Endothelial cell of umbilical vein (primary cell): Measurements from ENCODE around the gene FAM131C. TPM values are rescaled to one million over a fixed set of nuclear protein-coding genes. Genes with fewer than 3 reads are reported as not detected.

Experiments used
- BruUV-seq: library from RNA; stranded (reverse); fragments of 400-500 nt; replicated peaks from 2 replicates; lab custom pipeline; 2021; lab: Mats Ljungman, UMichigan
- CTCF ChIA-PET: fragments of 300-600, 350-600 bp; sonication (Branson Sonifier 250); formaldehyde crosslinking; loops from one replicate; lab custom pipeline; 2021; ENCODE audit warnings: antibody characterized with exemption, inconsistent platforms; lab: Charles Lee
- POLR2A ChIA-PET: fragments of 300-600, 350-600 bp; sonication (Branson Sonifier 250); formaldehyde crosslinking; loops from one replicate; lab custom pipeline; 2021; ENCODE audit warnings: antibody characterized with exemption, inconsistent platforms; lab: Charles Lee
- DNase-seq: peaks from one replicate; pipeline ENCODE4 v3.0.0-alpha.2; 2011; ENCODE audit warnings: low read depth, low spot score
- FAIRE-seq: peaks from 2 replicates; lab custom pipeline; 2011; peaks lifted over from hg19 to GRCh38; lab: Jason Lieb, UNC
- H2AFZ ChIP-seq: 2 replicates; pipeline ENCODE4 v1.6.0; 2012; ENCODE audit warnings: low read depth, low read length, control low read depth, inconsistent platforms
- H3K27ac ChIP-seq: 2 replicates; pipeline ENCODE4 v1.5.1; 2011; ENCODE audit warnings: low read depth, mild to moderate bottlenecking, control low read depth, low read length, moderate library complexity; ENCODE audit not compliant: insufficient read depth
- H3K27me3 ChIP-seq, 2 experiments: 2 replicates each; pipeline versions ENCODE4 v1.6.0 to v1.6.1; 2011; ENCODE audit warnings: low read length in 2 of 2, mixed read lengths in 1 of 2; ENCODE audit not compliant: control insufficient read depth in 2 of 2, insufficient read depth in 2 of 2
- H3K36me3 ChIP-seq, 2 experiments: 2 replicates in 1 of 2; 3 replicates in 1 of 2; pipeline ENCODE4 v1.5.1; 2011; ENCODE audit warnings: low read length in 2 of 2, mild to moderate bottlenecking in 1 of 2, moderate library complexity in 1 of 2; ENCODE audit not compliant: control insufficient read depth in 2 of 2, insufficient read depth in 2 of 2; ENCODE audit errors: extremely low read depth in 1 of 2
- H3K4me1 ChIP-seq: 3 replicates; pipeline ENCODE4 v1.5.1; 2011; ENCODE audit warnings: mild to moderate bottlenecking, low read length; ENCODE audit not compliant: control insufficient read depth, insufficient read depth; ENCODE audit errors: extremely low read depth
- H3K4me2 ChIP-seq: 2 replicates; pipeline ENCODE4 v1.6.1; 2011; ENCODE audit warnings: low read length, control low read depth, mixed read lengths; ENCODE audit not compliant: insufficient read depth
- H3K4me3 ChIP-seq, 3 experiments: fragments of 200-600 bp in 1 of 3; sonication (generic), shearing (Covaris generic) in 1 of 3; replicated peaks in 1 of 3; 2 replicates each; pipeline ENCODE4 v1.5.1; 2011 to 2016; ENCODE audit warnings: control low read depth in 3 of 3, low read length in 3 of 3, mild to moderate bottlenecking in 2 of 3, inconsistent platforms in 1 of 3, low read depth in 1 of 3, moderate library complexity in 1 of 3; ENCODE audit not compliant: insufficient read depth in 1 of 3
- H3K79me2 ChIP-seq: 2 replicates; pipeline ENCODE4 v1.6.0; 2012; ENCODE audit warnings: low read length, inconsistent platforms; ENCODE audit not compliant: control insufficient read depth, insufficient read depth
- H3K9ac ChIP-seq: replicated peaks from 2 replicates; pipeline ENCODE3; 2011; ENCODE audit warnings: low read length, control low read depth; ENCODE audit not compliant: insufficient read depth; ENCODE audit errors: extremely low read depth
- H3K9me1 ChIP-seq: replicated peaks from 3 replicates; pipeline ENCODE4 v1.6.0; 2011; ENCODE audit warnings: mild to moderate bottlenecking, low read length; ENCODE audit not compliant: control insufficient read depth, insufficient read depth; ENCODE audit errors: extremely low read depth
- H3K9me3 ChIP-seq: replicated peaks from 2 replicates; pipeline ENCODE4 v1.5.1; 2012; ENCODE audit warnings: low read length, inconsistent platforms; ENCODE audit not compliant: control insufficient read depth, insufficient read depth
- H4K20me1 ChIP-seq: replicated peaks from 2 replicates; pipeline ENCODE3; 2011; ENCODE audit warnings: mild to moderate bottlenecking, low read length; ENCODE audit not compliant: control insufficient read depth, insufficient read depth; ENCODE audit errors: extremely low read depth
- CTCF ChIP-seq, 2 donors: IDR thresholded peaks; 1 replicate in 1 of 2; 2 replicates in 1 of 2; pipeline ENCODE4 v1.5.1; 2011; ENCODE audit warnings: low read length in 2 of 2, mild to moderate bottlenecking in 2 of 2, moderate library complexity in 2 of 2, control low read depth in 1 of 2, inconsistent platforms in 1 of 2, low read depth in 1 of 2; ENCODE audit not compliant: insufficient read depth in 1 of 2; ENCODE audit errors: extremely low read depth in 1 of 2
- FOS ChIP-seq: IDR thresholded peaks from 2 replicates; pipeline ENCODE4 v1.6.1; 2011; ENCODE audit warnings: mild to moderate bottlenecking, low read length, moderate library complexity, borderline replicate concordance; ENCODE audit not compliant: insufficient read depth
- JUN ChIP-seq: IDR thresholded peaks from 2 replicates; pipeline ENCODE4 v1.6.1; 2011; ENCODE audit warnings: borderline replicate concordance, low read depth; ENCODE audit not compliant: insufficient read length, insufficient read depth
- MAX ChIP-seq: IDR thresholded peaks from 2 replicates; pipeline ENCODE4 v1.6.1; 2011; ENCODE audit not compliant: insufficient read depth, insufficient read length
- MYC ChIP-seq: IDR thresholded peaks from one replicate; pipeline ENCODE4 v1.6.1; 2011; ENCODE audit warnings: mild to moderate bottlenecking, low read depth, low read length
- POLR2AphosphoS5 ChIP-seq: IDR thresholded peaks from 2 replicates; pipeline ENCODE4 v1.6.1; 2012; ENCODE audit warnings: low read depth, mild to moderate bottlenecking, control low read depth, low read length, moderate library complexity; ENCODE audit not compliant: insufficient read depth
- dilution Hi-C: fragments of 300-500 bp; cut with MboI; formaldehyde crosslinking; loops from one replicate; pipeline ENCODE4 v1.15.0; 2019; ENCODE audit warnings: low sequenced_read_pairs; ENCODE audit not compliant: extremely low pct_ligation_motif_present
- intact Hi-C: fragments of 100-400 bp; cut with micrococcal nuclease; formaldehyde crosslinking; loops from one replicate; pipeline ENCODE4 v1.10.0; 2022
- polyA plus RNA-seq, 4 experiments: library from polyadenylated mRNA; depleted of rRNA in 3 of 4; stranded (reverse) in 3 of 4; unstranded in 1 of 4; fragments of >200 nt; gene quantifications; 2 replicates each; pipeline versions ENCODE4 v1.2.1 to v1.2.3, GENCODE V29; 2011 to 2012; ENCODE audit warnings: missing spikeins in 1 of 4
- total RNA-seq: library from RNA; stranded (reverse); gene quantifications from 2 replicates; pipeline ENCODE4 v1.2.3, GENCODE V29; 2021

FAM131C gene
- total and polyA plus RNA-seq, 2 donors (not counting 3 experiments of a cell fraction or from before 2014, with no cell fraction given), result 0.23 TPM; not detected in 1

- H3K9ac ChIP-seq, result no peak overlapping the region
- POLR2A ChIA-PET, result no interaction called here
- no peaks in the 10 kb centered on the region for H3K4me1 ChIP-seq
- no peak overlapping the region for H2AFZ ChIP-seq
- H3K79me2 ChIP-seq, result no peaks in the 10 kb centered on the region
- intact Hi-C loops (no loop called here), dilution Hi-C loops (no loop called here)
- H3K9me1 ChIP-seq, result no peaks in the 10 kb centered on the region
- no peak overlapping the region for H3K4me3 ChIP-seq
- H3K27ac ChIP-seq, result no peak overlapping the region
- H3K27me3 ChIP-seq, result peaks cover 0 to 9% of the 10 kb centered on the region in 2 experiments
- FAIRE-seq, result no peak
- H4K20me1 ChIP-seq, result no peaks in the 10 kb centered on the region
- H3K9me3 ChIP-seq, result no peaks in the 10 kb centered on the region
- TF ChIP-seq POLR2AphosphoS5 (no peak), CTCF (IDR thresholded peaks at IDR 0.05; ENCODE audit: extremely low read depth in 1 of 2, insufficient read depth in 1 of 2, low read depth in 1 of 2, low read length in 2 of 2) (no peak), MYC (no peak), MAX (no peak), JUN (no peak)
- CTCF ChIA-PET, result interaction anchor here (0.7 kb wide), 1 partner anchor 17 kb away, joined by 4 read pairs; no protein-coding TSS in a partner anchor
- no peaks in the 10 kb centered on the region for H3K36me3 ChIP-seq
- no peak overlapping the region for H3K4me2 ChIP-seq
- no peak for DNase-seq
- BruUV-seq, result no TSS peak
Measured at GRCh38 chr1:16099412-16099811, 26.0 kb upstream of the FAM131C start.

GRCh38 chr1:16095447-16095846, 22.0 kb upstream of the FAM131C start:
- no peaks in the 10 kb centered on the region for H3K36me3 ChIP-seq
- no peak for TF ChIP-seq FOS
- H3K4me2 ChIP-seq, result no peak overlapping the region
- FAIRE-seq (no peak), DNase-seq (no peak)
- H3K9me1 ChIP-seq, result no peaks in the 10 kb centered on the region
- ChIA-PET CTCF (no interaction called here), POLR2A (no interaction called here)
- H3K27ac ChIP-seq, result no peak overlapping the region
- no TSS peak for BruUV-seq
- H3K4me3 ChIP-seq, result no peak overlapping the region
- dilution Hi-C loops (no loop called here), intact Hi-C loops (no loop called here)
- peaks cover 0 to 5% of the 10 kb centered on the region in 2 experiments for H3K27me3 ChIP-seq
- no peaks in the 10 kb centered on the region for H3K9me3 ChIP-seq
- no peaks in the 10 kb centered on the region for H3K79me2 ChIP-seq
- H2AFZ ChIP-seq, result no peak overlapping the region
- H4K20me1 ChIP-seq, result no peaks in the 10 kb centered on the region
- H3K9ac ChIP-seq, result no peak overlapping the region
- H3K4me1 ChIP-seq, result no peaks in the 10 kb centered on the region
